ENCODE measurements around the gene LARGE1.

Gene LARGE1

DNA sequence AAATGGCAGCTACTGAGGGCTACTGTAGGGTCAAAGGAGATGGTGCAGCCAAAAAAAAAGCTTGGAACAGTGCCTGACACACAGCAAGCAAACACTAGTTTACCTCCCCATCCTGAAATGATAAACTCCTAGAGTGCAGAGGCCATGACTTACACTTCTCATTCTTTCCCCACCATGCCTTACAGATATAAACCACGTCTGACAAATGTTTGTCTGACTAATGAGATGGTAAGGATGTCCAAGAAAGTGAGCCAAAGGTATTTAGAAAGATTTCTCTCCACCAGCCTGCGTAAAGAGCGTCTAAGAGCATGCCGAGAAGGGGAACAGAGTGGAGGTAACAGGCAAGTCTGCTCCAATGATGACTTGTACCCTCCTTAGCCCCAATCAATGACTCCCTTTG, 99.0 kb downstream of the LARGE1 start:
- no peak for TF ChIP-seq CTCF (IDR thresholded peaks at IDR 0.05; ENCODE audit: low read depth, low read length)
- H3K4me3 ChIP-seq (ENCODE audit: low read depth, low read length): no peak overlapping the region
- in situ Hi-C loops (cut with HindIII; ENCODE audit: low sequenced_read_pairs): no loop called here
- no peak for DNase-seq (ENCODE audit: low read depth, low spot score)

DNA sequence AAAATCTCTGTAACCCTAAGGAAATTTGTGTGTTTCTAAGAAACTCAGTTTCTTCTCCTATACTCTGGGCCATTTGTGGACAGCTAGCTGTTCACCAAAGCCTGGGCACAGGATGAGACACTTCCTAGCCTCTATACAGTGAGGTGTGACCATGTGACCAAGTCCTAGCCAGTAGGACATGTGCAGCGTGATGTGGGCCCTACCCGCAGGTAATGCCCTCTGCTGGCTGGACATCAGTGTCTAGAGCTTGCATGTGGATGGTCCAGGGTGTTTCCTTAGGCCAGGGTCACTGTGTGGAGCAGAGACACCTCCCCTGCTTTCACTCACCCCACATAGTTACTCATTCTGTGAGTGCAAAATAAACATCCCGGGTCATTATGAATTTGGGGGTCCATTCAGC, 100.5 kb downstream of the LARGE1 start:
- in situ Hi-C loops (cut with HindIII; ENCODE audit: low sequenced_read_pairs): no loop called here
- no peak overlapping the region for H3K4me3 ChIP-seq (ENCODE audit: low read depth, low read length)
- no peak for DNase-seq (ENCODE audit: low read depth, low spot score)
- no peak for TF ChIP-seq CTCF (IDR thresholded peaks at IDR 0.05; ENCODE audit: low read depth, low read length)

DNA sequence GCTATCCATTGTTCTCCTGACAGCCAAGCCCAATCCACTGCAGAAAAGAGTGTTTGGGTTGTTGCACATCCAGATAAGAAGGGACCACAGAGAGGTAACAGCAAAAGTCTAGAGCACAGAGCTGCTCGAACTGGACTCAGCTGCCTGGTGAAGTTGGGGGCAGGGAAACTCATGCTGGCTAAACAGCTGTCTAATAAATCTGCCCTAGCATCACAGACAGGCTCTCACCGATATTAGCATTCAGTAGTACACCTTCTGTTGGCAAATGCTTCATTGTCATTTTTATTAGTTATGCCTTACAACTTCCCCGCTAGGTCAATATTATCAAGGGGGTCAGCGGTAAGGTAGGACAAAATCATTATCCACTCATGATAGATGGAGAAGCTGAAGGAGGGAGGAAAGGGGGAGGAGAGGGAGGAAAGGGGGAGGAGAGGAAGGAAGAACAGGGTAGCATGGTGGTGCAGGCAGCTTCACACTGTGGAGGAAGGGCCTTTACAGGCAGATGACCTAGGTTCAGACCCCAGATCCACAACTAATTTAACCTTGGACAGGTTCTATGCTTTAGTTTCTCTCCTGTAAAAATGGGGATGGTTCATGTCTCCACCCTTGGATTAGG, 102.7 kb downstream of the LARGE1 start:
- no peak for DNase-seq (ENCODE audit: low read depth, low spot score)
- H3K4me3 ChIP-seq (ENCODE audit: low read depth, low read length): no peak overlapping the region
- TF ChIP-seq CTCF (IDR thresholded peaks at IDR 0.05; ENCODE audit: low read depth, low read length): no peak
- in situ Hi-C loops (cut with HindIII; ENCODE audit: low sequenced_read_pairs): no loop called here

DNA sequence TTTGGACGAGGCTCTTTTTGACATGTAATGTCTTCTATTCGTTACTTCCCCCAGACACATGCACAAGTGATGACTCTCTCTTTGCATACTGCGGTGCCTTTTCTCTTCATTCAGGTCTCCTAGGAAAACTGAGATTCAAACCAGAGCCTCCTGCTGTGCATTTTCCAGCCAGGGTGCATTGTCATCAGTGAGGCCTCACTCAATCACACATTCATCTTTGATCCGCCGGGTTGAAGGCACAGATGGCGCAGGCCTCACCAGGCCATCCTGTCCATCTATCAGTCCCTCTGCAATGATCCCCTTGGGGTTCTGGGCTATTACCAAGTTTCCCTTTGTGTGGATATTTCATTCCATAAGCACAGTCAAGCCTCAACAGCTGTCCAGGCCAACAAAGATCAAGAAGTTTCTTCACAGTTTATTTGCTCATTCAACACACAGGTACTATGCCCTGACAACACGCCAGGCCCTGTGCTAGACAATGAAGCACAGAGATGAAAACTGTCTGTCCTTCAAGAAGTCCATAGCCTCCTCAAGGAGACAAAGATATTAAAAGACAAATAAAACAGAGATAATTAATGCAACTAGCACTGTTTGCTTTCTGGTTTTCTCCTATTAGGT, 107.8 kb downstream of the LARGE1 start:
- DNase-seq (ENCODE audit: low read depth, low spot score): no peak
- in situ Hi-C loops (cut with HindIII; ENCODE audit: low sequenced_read_pairs): no loop called here
- no peak for TF ChIP-seq CTCF (IDR thresholded peaks at IDR 0.05; ENCODE audit: low read depth, low read length)
- H3K4me3 ChIP-seq (ENCODE audit: low read depth, low read length): no peak overlapping the region

DNA sequence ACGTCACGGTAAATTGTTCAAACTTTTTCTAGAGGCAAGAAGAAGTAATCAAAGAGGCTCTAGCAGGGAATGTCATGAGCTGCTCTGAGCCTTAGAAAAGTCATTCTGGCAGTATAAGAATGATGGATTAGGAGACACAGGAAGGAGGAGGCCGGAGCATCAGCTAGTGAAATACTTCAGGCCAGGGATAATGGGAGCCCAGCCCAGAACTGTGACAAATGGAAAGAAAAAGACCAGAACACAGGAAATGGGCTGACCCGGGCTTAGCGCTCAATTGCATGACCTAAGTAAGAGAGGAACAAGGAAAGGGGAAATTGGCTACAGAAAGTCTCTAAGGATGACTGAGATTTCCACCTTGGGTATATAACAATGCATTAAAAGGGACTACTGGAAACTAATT, 108.6 kb downstream of the LARGE1 start:
- no peak for TF ChIP-seq CTCF (IDR thresholded peaks at IDR 0.05; ENCODE audit: low read depth, low read length)
- no peak overlapping the region for H3K4me3 ChIP-seq (ENCODE audit: low read depth, low read length)
- in situ Hi-C loops (cut with HindIII; ENCODE audit: low sequenced_read_pairs): no loop called here
- no peak for DNase-seq (ENCODE audit: low read depth, low spot score)

- in situ Hi-C loops (cut with HindIII; ENCODE audit: low sequenced_read_pairs): no loop called here
- H3K4me3 ChIP-seq (ENCODE audit: low read depth, low read length): no peak overlapping the region
- TF ChIP-seq CTCF (IDR thresholded peaks at IDR 0.05; ENCODE audit: low read depth, low read length): no peak
- no peak for DNase-seq (ENCODE audit: low read depth, low spot score)
Observed at GRCh38 chr22:33811208-33811607, 109.1 kb downstream of the LARGE1 start.

All from astrocyte of the spinal cord (primary cell).